ENCODE data around the gene ZDHHC13.

Gene ZDHHC13

DNA sequence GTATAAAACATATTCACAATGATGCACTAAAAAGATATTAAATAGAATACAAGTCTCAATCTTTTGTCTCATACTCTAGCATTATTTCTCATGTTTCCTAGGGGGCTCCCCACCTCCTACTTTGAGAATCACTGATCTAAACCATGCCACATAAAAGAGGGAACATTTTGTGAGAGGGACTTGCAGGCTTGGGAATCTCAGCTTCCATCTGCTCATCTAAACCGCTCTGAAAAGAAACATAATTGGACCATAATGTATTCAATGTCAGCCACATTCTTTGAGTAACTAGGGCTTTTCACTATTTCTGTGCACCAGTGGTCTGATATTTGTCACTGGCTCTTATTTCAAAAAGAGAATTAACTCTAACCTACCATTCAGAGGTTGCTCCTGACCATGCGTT, 91.2 kb downstream of the ZDHHC13 start:
- ATAC-seq, result no peak
- DNase-seq, result no peak

- no peak for DNase-seq
- ATAC-seq, result no peak
Measured at GRCh38 chr11:19208959-19209546, 92.1 kb downstream of the ZDHHC13 start.

GRCh38 chr11:19209617-19210370, 92.8 kb downstream of the ZDHHC13 start:
- no peak for DNase-seq
- ATAC-seq, result no peak

- DNase-seq (no peak), ATAC-seq (no peak)
Measured at GRCh38 chr11:19216021-19216420, 99.1 kb downstream of the ZDHHC13 start.

GRCh38 chr11:19216709-19217374, 99.9 kb downstream of the ZDHHC13 start:
- DNase-seq, result no peak
- no peak for ATAC-seq

DNA sequence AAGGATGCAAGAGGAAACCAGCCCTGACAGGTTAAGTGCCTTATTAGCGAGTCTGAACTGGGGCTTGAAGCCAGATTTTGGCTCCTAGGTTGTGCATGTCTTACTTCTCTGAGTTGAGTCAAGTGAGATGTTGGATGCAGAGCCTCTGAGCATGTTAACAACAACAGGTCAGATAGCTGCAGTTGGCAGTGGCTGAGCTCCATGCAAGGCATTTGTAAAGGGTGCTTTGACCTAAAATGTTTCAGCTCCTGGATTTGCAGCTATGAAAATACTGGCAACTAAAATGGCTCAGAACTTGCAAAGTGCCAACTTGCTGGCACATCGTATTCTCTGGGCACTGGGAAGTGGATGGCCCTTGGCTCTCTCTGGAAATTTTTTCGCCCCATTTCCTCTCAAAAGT, 101.2 kb downstream of the ZDHHC13 start:
- no peak for ATAC-seq

DNA sequence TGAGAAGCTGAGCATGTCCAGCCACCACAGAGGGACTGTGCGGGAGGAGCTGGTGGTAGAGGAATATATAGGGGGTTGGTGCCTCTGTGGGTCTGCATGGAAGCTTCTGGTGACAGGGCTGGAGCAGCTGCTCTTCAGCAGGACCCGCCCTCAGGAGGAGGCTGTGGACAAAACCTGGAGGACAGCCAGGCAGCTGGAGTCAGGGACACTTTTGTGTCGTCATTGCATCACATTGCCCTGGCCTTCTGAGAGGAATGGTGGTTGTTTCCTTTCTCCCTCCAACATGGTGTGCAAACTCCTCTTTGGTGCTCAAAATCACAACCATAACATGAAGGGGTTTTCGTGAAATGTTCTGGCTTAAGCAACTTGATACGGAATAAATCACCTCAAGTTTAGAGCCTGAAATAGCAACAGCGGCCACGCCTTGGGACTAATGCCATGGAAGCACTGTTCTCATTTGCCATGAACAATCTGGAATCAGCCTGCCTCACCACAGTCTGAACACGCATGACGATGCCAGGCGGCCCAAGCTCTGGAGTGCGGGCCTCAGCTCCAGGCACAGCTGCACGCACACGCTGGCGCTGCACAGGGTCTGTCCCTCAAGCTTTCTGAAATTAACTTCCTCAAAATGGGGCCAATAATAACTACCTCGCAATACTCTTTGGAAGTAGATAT, 102.0 kb downstream of the ZDHHC13 start:
- no peak for DNase-seq
- no peak for ATAC-seq

More for the DNA sequence above, 101.2 kb downstream of the ZDHHC13 start:
- no peak for DNase-seq

DNA sequence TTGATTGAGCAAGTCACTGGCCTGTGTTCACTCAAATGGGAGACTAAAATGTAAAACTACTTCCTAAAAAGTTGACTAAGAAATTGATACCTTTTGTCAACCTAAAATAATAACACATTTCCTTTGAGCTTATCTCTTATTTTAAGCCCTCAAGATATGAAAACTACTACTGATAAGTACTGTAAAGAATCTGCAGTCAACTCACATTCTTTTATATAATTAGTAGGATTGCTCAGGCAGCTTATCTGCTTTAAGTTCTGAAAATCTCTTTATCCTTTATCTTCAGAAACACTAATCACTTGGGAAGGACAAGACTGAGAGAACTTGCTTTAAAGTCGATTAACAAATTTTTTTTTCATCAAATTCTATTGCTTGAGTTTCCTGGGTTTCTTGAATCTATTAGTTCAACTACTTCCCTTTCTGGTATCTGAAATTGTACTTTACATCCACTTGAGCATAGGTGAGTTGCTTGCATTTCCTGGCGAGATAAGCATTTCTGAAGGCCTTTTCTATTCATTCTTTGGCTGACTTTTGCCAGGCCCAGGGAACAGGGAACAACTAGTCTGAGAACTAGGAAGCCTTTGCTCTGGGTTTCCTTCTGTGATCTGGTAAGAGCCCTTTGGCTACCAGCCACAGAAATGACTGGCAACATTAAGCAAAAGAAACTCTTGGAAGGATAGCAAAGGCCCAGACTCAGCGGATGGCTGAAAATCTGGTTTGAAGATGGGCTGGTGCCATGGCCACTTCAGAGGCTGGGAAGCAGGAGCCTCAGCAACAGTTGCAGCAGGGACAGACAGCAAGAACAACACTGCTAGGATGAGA, 104.1 kb downstream of the ZDHHC13 start:
- DNase-seq (no peak), ATAC-seq (no peak)

DNA sequence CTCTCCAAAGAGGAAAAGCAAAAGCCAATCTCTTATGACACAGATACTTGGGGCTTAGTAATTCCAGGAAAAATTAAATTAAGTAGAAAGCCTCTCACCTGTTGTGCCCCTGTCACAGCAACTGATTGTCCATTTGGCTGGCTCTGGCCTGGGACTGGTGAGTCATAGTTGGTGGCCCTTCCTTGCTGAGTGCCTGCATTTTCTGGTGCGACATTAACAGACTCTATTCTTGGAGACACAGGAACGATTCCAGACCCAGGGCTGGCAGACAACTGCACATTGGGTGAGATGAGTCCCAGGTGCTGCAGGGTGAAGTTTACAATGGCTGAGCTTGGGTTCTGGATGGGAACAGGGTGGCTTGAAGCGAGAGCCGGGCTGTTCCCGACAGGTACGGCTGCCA, 108.2 kb downstream of the ZDHHC13 start:
- DNase-seq (no peak), ATAC-seq (no peak)

- DNase-seq, result no peak
- ATAC-seq, result no peak
Measured at GRCh38 chr11:19225581-19225980, 108.6 kb downstream of the ZDHHC13 start.

Data from stimulated activated naive CD8-positive, alpha-beta T cell treated with anti-CD3 and anti-CD28 coated beads, Interleukin-15, Interleukin-2, amounts not matched to agents 100 U/mL and 50 U/mL, for 24 hours (primary cell).